HG02870 (cell line): ENCODE results near the gene GOLT1A.

Experiments used
- ATAC-seq: cut with Tn5 transposase; IDR thresholded peaks from one replicate; pipeline ENCODE4 v1.9.1; 2021; ENCODE audit warnings: mild to moderate bottlenecking, moderate library complexity; ENCODE audit not compliant: unreplicated experiment

Gene GOLT1A

DNA sequence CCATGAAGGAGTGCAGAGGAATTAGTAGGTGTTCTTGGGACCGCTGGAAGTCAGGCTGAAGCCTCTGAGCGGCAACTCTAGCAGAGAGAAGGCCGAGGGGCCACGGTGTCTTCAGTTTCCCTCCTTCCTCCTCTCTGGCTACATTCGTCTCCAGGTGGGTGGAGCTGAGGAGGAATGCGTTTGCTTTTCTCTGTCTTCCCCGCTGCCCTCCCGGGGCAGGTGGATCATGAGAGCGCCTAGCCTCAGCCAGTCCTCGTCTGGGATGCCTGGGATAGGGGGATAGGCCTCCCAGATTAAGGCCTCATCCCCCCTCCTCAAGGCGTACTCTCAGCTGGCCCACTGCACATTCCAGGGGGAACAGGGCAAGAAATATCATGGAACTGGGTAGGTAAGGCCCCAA, 7.5 kb upstream of the GOLT1A start:
- no peak for ATAC-seq

DNA sequence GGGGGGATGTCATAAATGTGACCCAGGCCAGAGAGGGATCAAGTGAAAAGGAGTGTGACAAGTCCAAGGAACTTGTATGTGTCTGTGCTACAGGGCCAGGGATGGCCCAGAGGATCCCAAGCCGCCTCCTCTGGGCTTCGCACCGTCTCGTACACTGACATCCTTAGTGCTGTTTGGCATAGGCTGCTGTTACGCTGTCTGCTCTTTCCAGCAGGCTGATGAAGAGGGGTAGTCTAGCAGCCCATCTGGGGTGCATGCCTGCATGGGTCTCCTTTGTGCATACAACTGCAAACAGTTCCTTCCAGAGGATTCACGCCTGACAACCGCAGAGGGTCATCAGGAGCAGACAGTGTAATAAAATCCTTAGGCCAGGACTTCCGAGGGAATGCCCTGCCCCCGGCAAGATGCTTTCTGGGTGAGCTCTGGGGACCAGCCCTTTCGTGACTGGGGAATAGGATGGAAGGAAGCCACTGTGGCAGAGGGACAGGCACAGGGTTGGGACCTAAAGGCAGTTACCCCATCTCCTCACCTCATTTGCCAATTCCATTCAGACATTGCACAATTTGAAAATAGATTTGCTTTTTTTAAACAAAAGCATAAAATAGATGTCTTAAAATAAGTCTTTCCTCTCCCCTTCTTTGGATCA, 6.3 kb upstream of the GOLT1A start:
- ATAC-seq: no peak

DNA sequence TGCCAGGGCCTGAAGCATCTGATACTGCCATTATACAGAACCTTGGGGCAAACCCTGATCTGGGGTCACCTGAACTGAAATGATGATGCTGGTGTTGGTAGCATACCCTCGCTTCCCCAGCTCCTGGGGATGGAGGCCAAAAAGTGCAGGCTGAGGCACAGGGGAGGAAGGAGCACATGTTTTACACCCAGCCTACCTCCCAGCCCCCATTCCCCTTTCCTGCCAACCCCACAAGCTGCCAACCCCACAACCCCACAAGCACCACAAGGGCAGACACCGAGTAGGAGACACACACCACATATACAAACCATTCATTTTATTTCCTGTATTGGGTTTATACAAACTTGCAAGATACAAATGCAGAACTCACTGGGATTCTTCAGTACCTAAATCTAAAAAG, 4.8 kb upstream of the GOLT1A start:
- ATAC-seq: no peak

DNA sequence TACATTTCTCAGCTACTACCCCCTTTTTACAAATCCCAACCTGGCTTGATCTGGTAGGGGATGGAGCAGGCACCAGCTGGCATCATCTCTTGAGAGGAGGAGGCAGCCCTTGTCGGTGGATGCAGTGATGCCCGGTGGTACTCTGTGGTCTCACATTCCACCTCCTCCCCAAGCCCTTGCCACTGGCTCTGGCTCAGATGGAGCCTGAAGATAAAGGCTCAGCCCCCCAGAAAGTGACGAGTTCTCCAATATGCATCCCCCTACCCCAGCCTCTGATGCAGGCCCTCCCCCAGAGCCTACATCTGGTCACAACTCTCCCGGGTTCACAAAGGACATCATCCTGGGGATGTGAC, 3.8 kb upstream of the GOLT1A start:
- ATAC-seq: no peak

DNA sequence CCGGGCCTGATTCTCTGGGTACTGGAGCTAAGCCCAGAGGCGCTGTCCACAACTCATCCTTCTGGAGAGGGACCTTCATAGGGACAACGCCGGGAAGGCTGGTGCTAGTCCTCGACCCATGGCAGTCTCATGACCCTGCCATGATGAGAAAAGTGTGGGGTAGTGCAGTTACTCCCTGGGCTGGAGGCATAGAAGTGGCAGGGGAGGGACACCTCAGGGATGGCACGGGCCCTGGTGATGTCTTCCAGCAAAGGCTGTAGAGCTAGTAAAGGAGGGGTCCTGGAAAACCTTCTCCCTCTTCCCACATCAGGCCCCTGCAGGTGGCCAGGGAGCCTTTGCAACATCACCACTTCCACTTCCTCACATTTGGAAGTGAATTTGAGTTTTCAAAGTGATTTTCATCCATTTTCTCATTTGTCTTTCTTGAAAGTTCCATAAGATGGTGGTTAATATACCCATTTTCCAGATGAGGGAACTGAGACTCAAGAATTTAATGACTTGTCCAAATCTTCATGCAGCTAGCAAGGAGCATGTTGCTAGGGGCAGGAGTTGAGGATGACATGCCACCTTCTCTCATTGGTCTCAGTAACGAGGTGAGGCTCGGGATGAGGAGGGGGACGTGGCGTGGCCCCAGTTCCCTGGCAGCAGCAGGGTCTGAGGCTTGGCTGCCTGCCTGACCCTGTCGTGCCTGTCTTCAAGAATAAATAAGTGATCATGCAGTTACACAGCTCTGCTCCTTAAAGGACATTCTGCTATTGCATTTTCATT, 3.3 kb upstream of the GOLT1A start:
- no peak for ATAC-seq

DNA sequence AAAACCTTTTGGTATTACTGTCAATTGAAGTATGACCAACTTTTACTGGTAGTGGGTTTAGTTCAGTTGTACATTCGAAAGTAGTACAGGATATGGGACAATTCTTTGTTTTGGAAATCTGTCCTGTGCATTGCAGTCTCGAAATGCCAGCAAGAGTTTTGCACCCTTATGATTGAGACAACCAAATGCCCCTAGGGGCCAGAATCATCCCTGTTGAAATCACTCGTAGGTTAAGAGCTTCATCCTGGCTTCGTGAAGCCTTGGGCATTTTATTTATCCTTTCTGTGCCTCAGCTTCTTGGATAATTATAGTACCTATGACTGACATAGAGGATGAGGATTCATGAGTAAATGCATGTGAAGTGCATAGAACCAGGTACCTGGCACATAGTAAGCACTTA, 2.4 kb upstream of the GOLT1A start:
- ATAC-seq: no peak

DNA sequence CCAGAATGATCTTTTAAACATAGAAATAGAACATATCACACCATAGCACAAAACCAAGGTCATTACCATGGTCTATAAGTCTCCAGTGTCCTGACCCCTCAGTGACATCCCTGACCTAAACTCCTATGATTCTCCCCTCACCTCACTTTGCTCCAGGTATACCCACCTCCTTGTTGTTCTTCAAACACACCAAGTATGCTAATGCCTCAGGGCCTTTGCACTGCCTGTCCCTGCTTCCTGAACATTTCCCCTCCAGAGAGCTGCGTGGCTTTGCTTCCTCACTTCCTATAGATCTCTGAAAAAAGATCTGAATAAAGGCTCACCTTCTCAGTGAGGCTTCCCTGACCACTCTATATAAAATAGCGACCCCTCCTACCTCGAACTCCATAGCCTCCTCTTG, 1.1 kb downstream of the GOLT1A start:
- no peak for ATAC-seq

DNA sequence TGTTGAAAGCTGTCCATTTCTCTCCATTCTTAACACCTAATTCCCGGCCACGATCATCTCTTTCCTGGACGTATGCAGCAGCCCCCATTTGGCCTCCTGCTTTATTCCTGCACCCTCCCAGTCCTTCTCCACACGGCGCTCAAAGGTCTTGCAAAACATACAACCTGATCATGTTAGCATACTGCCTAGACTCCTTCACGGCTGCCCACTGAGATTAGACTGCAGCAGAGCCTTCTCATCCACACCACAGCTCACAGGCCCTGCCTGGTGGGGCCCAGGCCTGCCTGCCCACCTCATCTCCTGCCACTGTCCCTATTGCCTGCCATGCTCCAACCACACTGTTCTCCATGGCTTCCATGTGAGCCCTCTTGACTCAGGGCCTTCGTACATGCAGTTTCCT, 2.7 kb downstream of the GOLT1A start:
- no peak for ATAC-seq

DNA sequence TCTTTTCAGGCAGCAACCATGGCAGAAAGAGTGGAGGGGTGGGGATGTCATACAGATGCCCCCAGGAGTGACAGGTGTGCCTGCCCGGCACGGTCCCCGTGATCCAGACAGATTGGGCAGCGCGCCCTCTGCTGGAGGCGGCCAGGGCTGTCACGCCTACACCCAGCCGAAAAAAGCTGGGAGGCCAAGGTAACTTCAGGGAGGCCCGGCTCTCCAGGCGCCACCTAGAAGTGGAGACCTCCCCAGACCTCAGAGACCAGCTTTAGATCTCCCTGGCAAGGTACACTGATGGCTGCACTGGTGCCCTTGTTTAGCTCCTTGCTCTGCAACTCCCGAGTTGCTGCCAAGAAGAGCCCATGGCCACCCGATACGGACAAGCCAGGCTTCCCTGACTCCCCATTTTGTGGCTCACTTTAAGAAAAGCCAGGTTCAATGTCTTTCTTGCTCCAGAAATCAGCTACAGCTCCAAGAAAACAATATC, 6.6 kb downstream of the GOLT1A start:
- no peak for ATAC-seq

DNA sequence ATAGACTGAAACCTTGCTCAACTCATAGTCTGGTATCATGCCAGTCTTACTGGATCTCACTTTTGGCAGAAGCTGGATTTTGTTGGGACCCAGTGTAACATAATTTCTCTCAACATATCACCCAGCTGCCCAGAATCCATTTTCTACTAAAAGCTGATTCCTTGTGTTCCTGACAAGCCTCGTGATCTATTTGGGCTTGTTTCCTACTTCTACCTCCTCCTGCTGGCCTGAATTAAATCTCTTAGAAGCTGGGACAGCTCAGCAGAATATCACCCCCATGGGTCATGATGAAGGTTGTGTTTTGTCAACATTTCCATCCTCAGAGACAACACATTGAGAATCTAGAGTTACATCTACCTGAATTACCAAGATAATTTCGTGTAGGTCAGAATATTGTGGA, 7.7 kb downstream of the GOLT1A start:
- ATAC-seq: no peak

DNA sequence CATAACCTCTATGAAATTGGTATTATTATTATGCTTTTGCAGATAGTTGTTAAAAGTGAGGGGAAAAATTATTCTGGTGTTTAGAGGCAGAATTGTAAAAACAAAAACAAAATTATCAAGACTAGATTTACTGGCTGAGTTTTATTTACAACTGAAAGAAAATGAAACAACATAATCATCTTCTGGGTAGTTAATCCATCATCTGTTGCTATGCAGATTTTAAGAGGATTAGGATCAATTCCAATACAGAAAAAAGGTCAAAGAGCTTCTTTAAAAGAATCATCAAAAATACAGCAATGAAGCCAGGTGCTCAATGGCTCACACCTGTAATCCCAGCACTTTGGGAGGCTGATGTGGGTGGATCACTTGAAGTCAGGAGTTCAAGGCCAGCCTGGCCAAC, 8.3 kb downstream of the GOLT1A start:
- ATAC-seq: no peak

DNA sequence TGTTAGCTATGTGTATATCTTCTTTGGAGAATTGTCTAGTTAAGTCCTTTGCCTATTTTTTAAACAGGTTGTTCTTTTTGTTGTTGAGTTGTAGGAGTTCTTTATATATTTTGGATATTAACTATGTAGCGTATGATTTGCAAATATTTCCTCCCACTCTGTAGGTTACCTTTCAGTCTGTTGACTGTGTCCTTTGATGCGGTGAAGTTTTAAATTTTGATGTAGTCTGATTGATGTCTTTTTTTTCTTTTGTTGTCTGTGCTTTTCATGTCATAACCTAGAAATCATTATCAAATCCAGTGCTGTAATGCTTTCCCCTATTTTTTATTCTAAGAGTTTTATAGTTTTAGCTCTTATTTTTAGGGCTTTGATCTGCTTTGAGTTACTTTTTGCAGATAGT, 8.8 kb downstream of the GOLT1A start:
- no peak for ATAC-seq

DNA sequence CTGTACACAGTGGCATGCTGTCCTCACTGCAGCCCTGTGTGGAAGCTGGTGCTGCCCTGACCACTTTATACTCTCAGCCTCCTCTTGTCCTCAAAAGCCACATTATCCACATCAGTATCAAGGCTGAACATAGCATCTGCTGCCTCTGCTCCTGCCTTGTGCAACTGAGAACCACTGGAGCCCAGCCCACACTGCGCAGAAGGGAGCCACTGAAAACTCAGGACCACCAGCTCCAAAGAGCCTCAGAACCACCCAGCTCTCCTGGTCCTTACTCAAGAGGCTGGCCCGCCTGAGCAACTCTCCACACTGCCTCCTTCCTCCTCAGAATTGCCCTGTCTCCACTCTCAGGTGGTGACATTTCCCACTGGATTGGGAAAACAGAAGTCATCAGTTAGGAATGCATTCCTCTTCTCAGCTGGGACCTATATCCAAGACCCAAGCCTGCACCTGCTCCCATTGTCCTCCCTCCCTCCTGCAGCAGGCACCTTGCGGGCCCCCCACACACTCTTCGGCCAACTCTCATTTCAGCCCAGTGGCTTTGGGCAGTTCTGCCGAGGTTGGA, 10.5 kb downstream of the GOLT1A start:
- ATAC-seq: no peak

DNA sequence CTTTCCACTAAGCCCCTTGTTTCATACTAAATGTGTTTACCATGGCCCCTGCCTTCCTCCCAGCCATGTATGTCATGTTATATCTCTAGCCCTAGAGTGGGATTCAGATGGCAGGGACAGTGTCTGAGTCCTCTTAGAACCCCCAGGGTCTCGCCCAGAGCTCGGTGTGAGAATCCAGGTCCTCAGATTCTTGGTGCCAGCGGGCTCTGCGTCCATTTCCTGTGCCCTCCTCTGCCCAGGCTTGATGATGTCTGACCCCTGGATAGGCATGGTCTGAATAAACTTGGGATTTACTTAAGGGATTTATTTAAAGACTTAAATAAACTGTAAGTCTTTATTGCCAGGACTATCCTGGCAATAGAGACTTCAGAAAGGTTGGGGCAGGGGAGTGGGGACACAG, 11.3 kb downstream of the GOLT1A start:
- ATAC-seq: no peak

DNA sequence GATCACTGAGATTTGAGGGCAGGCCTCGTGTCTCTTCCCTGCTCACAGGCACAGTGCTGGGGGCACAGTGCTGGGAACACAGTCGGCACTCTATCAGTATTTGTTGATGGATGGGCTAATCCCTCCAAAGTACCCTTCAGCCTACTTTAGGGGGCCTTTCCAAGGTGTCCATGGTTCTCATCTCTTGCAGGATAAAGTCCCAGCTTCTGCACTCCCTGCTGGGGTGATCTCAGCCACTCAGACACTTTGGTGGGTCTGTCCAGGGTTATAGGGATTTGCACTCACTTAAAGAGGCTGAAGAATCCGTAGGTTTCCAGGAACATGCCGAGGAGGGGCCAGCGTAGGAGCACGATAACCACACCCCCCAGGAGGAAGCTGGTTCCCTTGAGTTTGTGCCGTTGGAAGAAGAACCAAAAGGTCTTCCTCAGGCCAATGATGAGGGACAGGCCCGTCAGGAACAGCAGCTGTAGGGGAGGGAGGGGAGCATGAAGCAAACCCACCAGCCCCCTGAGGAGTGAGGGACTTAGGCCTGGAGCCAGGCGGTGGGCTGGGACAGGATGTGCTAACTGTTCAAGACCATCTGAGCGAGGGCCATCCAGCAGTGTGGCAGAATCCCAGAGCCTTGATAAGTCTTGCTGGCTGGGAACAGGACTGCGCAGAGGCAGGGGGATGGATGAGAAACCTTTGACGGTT, 12.3 kb downstream of the GOLT1A start:
- no peak for ATAC-seq

DNA sequence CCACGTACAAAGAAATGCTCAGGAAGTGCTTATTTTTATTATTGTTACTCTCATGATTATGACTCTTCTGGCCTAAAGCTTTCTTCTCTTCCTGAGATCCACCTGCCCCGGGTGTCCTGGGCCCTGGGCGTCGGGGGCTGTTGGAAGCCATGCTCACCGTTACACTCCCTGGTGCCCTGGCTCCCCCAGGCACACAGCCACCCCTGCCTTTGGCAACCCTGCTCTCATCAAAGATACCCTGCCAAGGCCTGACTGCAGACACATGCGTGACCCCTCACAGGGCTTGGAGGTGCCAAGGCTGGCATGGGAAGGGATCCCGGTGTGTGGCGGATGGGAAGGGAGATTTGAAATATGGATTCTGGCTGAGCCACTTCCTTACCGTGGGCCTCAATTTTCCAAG, 14.2 kb downstream of the GOLT1A start:
- ATAC-seq: no peak

DNA sequence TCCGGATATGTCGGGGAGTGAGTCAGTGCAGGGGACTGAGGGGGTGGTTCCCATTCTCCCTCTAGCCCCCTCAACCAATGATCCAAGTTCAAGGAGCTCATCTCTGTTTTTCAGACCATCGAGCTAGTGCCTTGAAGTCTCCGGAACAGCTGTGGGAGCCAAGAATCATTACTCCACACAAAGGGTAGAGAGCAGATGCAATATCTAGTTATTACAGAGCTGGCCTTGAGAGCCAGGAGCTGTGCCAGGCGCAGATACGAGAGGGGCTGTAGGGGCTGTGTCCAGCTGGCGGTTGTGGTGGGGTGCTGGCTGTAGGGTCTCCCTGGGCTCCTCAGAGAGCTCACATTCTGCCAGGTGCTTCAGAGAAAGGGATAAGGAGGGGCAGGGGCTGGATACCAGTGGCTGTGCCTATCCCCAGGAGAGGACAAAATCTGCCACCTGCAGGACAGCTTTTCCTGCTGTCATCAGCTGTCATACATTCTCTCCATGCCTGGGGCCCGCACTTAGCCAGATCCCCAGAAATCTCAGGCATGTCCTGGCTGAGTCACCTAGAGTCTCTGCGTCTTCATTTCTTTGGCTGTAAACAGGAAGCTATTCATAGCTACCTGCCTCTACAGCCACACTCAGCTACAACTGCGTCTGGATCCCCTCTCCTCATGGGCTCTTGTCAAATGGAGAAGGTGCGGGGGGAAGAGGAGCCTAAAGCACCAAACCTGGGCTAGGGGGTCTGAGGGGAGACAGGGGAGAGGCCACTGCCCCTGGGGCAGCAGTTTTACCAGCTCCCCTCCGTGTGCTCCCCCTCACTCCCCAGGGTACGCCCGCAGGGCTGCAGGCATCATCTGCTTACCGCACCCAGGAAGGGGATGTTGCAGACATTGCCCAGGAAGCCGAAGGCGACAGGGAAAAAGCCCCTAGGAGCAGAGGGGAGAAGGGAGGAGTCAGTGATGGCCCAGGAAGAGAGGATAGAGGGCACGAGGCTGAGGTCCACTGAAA, 15.1 kb downstream of the GOLT1A start:
- ATAC-seq: no peak

DNA sequence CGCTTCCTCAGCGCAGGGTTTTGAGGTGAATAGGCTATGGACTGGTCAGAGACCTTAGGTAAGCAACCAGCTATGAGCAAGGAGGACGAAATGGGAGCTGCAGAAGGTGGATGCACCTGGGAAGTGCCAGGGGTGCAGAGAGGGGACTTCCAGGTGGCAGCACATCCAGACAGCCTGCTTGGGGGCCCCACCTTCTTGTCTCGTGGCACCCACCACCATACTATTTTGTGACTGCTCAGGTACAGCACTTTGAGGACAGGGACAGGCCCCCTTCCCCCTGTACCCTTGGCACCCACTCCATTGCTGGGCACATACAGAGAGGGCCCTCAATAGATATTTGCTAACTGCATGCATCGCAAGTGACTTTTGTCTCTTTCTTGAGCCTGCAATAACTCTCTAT, 16.7 kb downstream of the GOLT1A start:
- ATAC-seq: no peak

DNA sequence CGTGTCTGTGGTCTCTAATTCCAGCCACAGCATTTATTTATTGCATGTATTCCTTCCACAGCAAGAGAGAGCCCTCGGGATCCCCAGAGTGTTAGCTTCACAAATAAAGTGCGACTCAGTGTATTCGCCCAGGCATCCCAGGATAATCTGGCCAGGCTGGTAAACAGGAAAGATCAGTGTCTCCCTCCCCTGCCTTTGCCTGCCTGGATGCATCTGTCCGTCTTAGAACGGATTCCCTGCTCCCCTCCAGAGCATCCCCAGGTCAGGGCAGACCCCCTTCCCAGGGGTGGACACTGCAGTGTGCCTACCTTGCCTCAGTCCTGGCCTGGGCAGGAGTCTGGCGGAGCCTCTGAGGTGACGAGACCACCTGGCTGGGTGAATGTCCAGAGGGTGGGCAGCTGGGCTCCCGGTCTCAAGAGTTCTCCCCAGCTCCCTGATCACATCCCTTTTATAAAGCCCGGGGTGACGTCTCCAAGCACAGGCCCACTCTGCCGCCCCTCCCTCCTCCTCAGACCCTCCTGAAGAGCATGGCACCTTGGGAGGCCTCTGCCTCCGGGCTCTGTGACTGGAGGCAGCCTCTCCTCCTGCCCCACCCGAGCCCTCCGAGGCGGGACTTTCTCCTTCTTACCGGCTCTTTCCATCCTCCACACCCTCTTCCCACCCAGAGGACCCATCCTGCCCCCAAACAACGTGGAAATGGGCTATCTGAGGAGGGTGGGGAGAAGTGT, 17.6 kb downstream of the GOLT1A start, which contains the start of gene KISS1:
Gene KISS1, minus strand, starts transcription at position 424 of the 728 bp plus-strand sequence. CDS start 3,615 bp downstream, outside the sequence.
- ATAC-seq: no peak

DNA sequence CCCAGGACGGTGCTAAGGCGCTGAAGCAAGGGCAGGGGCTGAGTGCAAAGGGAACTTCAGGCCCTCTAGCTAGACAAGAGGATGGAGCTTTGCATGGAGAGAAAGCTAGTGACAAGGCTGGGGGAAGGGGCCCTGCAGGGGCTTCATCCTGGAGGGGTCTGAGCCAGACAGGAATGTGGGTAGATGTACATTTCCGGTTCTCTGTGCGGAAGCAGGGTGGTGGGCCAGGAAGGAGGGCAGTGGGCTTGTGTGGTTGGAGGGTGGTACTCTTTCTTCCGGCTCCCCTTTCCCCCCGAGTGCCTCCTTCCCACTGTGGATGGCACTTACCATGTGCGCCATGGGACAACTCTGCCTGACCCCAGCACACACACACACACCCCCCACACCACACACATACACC, 19.0 kb downstream of the GOLT1A start:
- ATAC-seq: no peak
